GM19023 (cell line): Measurements from ENCODE around the gene PUSL1.
A peak's percentile ranks its signal among the peaks of the same experiment; 100 is the strongest.

Experiments used
- ATAC-seq: cut with Tn5 transposase; IDR thresholded peaks from one replicate; pipeline ENCODE4 v1.9.1; 2021; ENCODE audit warnings: mild to moderate bottlenecking, moderate library complexity; ENCODE audit not compliant: unreplicated experiment

The PUSL1 gene

GRCh38 chr1:1307923-1308755 is at the start of gene PUSL1, which contains the start of gene ACAP3:
Gene PUSL1, plus strand, starts transcription at chr1:1308597. Its CDS starts 47 bp downstream, at chr1:1308644.
Gene ACAP3, minus strand, starts transcription at chr1:1307930. Its CDS starts 115 bp downstream, at chr1:1307815.
- peak; percentile 62 for ATAC-seq

- no peak for ATAC-seq
Measured at GRCh38 chr1:1259119-1259488, 49.3 kb upstream of the PUSL1 start.

GRCh38 chr1:1259540-1259939 is 48.9 kb upstream of the PUSL1 start:
- ATAC-seq = no peak

GRCh38 chr1:1259951-1260600 is 48.3 kb upstream of the PUSL1 start:
- no peak for ATAC-seq

GRCh38 chr1:1260843-1261560 is 47.4 kb upstream of the PUSL1 start:
- ATAC-seq = no peak

GRCh38 chr1:1262071-1262470 is 46.3 kb upstream of the PUSL1 start:
- ATAC-seq = no peak

- no peak for ATAC-seq
Measured at GRCh38 chr1:1262758-1263157, 45.6 kb upstream of the PUSL1 start.

GRCh38 chr1:1264026-1264425 is 44.4 kb upstream of the PUSL1 start:
- no peak for ATAC-seq

GRCh38 chr1:1264868-1265272 is 43.5 kb upstream of the PUSL1 start:
- no peak for ATAC-seq

- no peak for ATAC-seq
Measured at GRCh38 chr1:1267488-1268283, 40.7 kb upstream of the PUSL1 start.

GRCh38 chr1:1268284-1268682 is 40.1 kb upstream of the PUSL1 start:
- ATAC-seq = no peak

- no peak for ATAC-seq
Measured at GRCh38 chr1:1270813-1271212, 37.6 kb upstream of the PUSL1 start.

GRCh38 chr1:1272341-1273208 is 35.8 kb upstream of the PUSL1 start:
- ATAC-seq = no peak

- ATAC-seq = no peak
Measured at GRCh38 chr1:1273209-1273511, 35.2 kb upstream of the PUSL1 start.

GRCh38 chr1:1273512-1274298 is 34.7 kb upstream of the PUSL1 start, which contains the start of gene UBE2J2:
Gene UBE2J2, minus strand, starts transcription at chr1:1273854. Its CDS starts 5,862 bp downstream, at chr1:1267992.
- ATAC-seq = peak; percentile 79

GRCh38 chr1:1274299-1274930 is 34.0 kb upstream of the PUSL1 start:
- ATAC-seq = no peak

GRCh38 chr1:1274931-1275431 is 33.4 kb upstream of the PUSL1 start:
- ATAC-seq = no peak

GRCh38 chr1:1275836-1276235 is 32.6 kb upstream of the PUSL1 start:
- ATAC-seq = no peak
